GM12878 (cell line): ENCODE measurements around the gene ITPR2. TPM values are rescaled to one million over a fixed set of nuclear protein-coding genes. Genes with fewer than 3 reads are reported as not detected.

Experiments used
- ASH2L ChIP-seq: fragments of 300-600, 200-600 bp; sonication (generic); IDR thresholded peaks from 2 replicates; pipeline ENCODE4 v1.6.1; 2017; ENCODE audit warnings: low read depth, mild to moderate bottlenecking, borderline replicate concordance
- BACH1 ChIP-seq: fragments of 450-650 bp; IDR thresholded peaks from 2 replicates; pipeline ENCODE4 v1.6.1; 2017; ENCODE audit warnings: mild to moderate bottlenecking, borderline replicate concordance
- CREM ChIP-seq: IDR thresholded peaks from 2 replicates; pipeline ENCODE4 v1.6.1; 2014; ENCODE audit warnings: antibody characterized with exemption, low read depth
- DPF2 ChIP-seq: fragments of 450-650 bp; IDR thresholded peaks from 2 replicates; pipeline ENCODE4 v1.6.1; 2017; ENCODE audit warnings: mild to moderate bottlenecking
- E2F4 ChIP-seq: IDR thresholded peaks from 2 replicates; pipeline ENCODE4 v1.6.1; 2012; ENCODE audit warnings: low read depth, low read length, improper control_type of control experiment
- EED ChIP-seq: sonication (generic); IDR thresholded peaks from 2 replicates; pipeline ENCODE4 v1.6.1; 2016; ENCODE audit warnings: antibody characterized with exemption, low read depth
- ELK1 ChIP-seq: IDR thresholded peaks from 2 replicates; pipeline ENCODE4 v1.6.1; 2012; ENCODE audit warnings: low read depth, low read length, improper control_type of control experiment
- IKZF2 ChIP-seq, 2 experiments: fragments of 450-650 bp; IDR thresholded peaks; 2 replicates each; pipeline ENCODE4 v1.6.1; 2017; ENCODE audit warnings: mild to moderate bottlenecking in 2 of 2, moderate library complexity in 2 of 2
- MLLT1 ChIP-seq: fragments of 450-650 bp; IDR thresholded peaks from 2 replicates; pipeline ENCODE4 v1.6.1; 2016; ENCODE audit warnings: mild to moderate bottlenecking
- MTA3 ChIP-seq: IDR thresholded peaks from 2 replicates; pipeline ENCODE4 v1.6.1; 2012; ENCODE audit warnings: low read length, inconsistent platforms, borderline replicate concordance
- NFXL1 ChIP-seq: fragments of 450-650 bp; IDR thresholded peaks from 2 replicates; pipeline ENCODE4 v1.6.1; 2017; ENCODE audit warnings: antibody characterized with exemption, mild to moderate bottlenecking, borderline replicate concordance
- POLR2AphosphoS5 ChIP-seq: IDR thresholded peaks from 2 replicates; pipeline ENCODE4 v1.6.1; 2011; ENCODE audit warnings: mild to moderate bottlenecking, low read length, inconsistent platforms
- RAD21 ChIP-seq: IDR thresholded peaks from 2 replicates; pipeline ENCODE4 v1.6.1; 2011; ENCODE audit warnings: mild to moderate bottlenecking, low read depth, low read length, moderate library complexity; ENCODE audit not compliant: insufficient read depth
- RBBP5 ChIP-seq: fragments of 200-600 bp; sonication (generic); conservative IDR thresholded peaks from 2 replicates; pipeline ENCODE4 v1.6.1; 2016
- SP1 ChIP-seq: IDR thresholded peaks from one replicate; pipeline ENCODE4 v1.6.1; 2011; ENCODE audit warnings: low read depth, low read length
- SREBF1 ChIP-seq: IDR thresholded peaks from 2 replicates; pipeline ENCODE4 v1.6.1; 2012; ENCODE audit warnings: mild to moderate bottlenecking, low read length
- TAF1 ChIP-seq: IDR thresholded peaks from 2 replicates; pipeline ENCODE4 v1.6.1; 2011; ENCODE audit warnings: mild to moderate bottlenecking, low read depth, low read length, borderline replicate concordance
- TCF3 ChIP-seq: IDR thresholded peaks from 2 replicates; pipeline ENCODE4 v1.6.1; 2012; ENCODE audit warnings: low read depth, mild to moderate bottlenecking, low read length, borderline replicate concordance; ENCODE audit not compliant: insufficient read depth
- USF1 ChIP-seq: IDR thresholded peaks from 2 replicates; pipeline ENCODE4 v1.6.1; 2011; ENCODE audit warnings: borderline replicate concordance, low read depth, mild to moderate bottlenecking, moderate library complexity, mixed read lengths, low read length; ENCODE audit not compliant: insufficient read depth; ENCODE audit errors: extremely low read length
- ZBED1 ChIP-seq: IDR thresholded peaks from 2 replicates; pipeline ENCODE4 v1.6.1; 2016; ENCODE audit warnings: borderline replicate concordance
- ZNF384 ChIP-seq: IDR thresholded peaks from 2 replicates; pipeline ENCODE4 v1.6.1; 2012; ENCODE audit warnings: low read depth, mild to moderate bottlenecking, low read length, improper control_type of control experiment, borderline replicate concordance
- ZNF592 ChIP-seq: fragments of 450-650 bp; IDR thresholded peaks from 2 replicates; pipeline ENCODE4 v1.6.1; 2017; ENCODE audit warnings: mild to moderate bottlenecking, moderate library complexity
- polyA plus RNA-seq, 11 experiments: library from polyadenylated mRNA; depleted of rRNA in 4 of 11; unstranded in 6 of 11; stranded (reverse) in 5 of 11; fragments of >200 nt; fragmentation: Nextera tagmentation in 4 of 11; fragmentation: Illumina TruSeq in 1 of 11; extraction: Ambion mirVana in 4 of 11; extraction: Trizol in 1 of 11; gene quantifications; 1 replicate in 1 of 11; 2 replicates in 10 of 11; pipeline versions ENCODE4 v1.2.1 to v1.2.3, GENCODE V29; 2011 to 2016; ENCODE audit warnings: inconsistent platforms in 2 of 11, missing spikeins in 2 of 11, low read depth in 1 of 11
- total RNA-seq, 4 experiments: library from RNA; depleted of rRNA in 3 of 4; stranded (reverse); fragments of >200 nt in 3 of 4; fragmentation: Illumina TruSeq in 1 of 4; extraction: Trizol in 1 of 4; gene quantifications; 2 replicates each; pipeline versions ENCODE4 v1.2.1 to v1.2.3, GENCODE V29; 2013 to 2021

Gene ITPR2
- total and polyA plus RNA-seq, 10 of the 15 experiments (the other 5 are each of a cell fraction or from before 2014, with no cell fraction given), result 7.5 to 76.2 (median 47.1) TPM

GRCh38 chr12:26514364-26514763 is 318.6 kb downstream of the ITPR2 start (continued):
- TF ChIP-seq USF1 (no peak), POLR2AphosphoS5 (no peak), DPF2 (no peak), SP1 (no peak), ZNF592 (no peak), EED (peak; percentile 61), RAD21 (no peak), ELK1 (no peak), MLLT1 (no peak), NFXL1 (no peak), TAF1 (no peak), ZBED1 (peak; percentile 43; the same call in 1 of the 2 replicates), IKZF2 (IDR thresholded peaks at IDR 0.05) (peak in 1 of 2 experiments; percentile 10; a peak in 1 of 4 replicates), ASH2L (no peak), CREM (peak; percentile 57; the same call in 1 of the 2 replicates), SREBF1 (no peak), ZNF384 (no peak), BACH1 (no peak), E2F4 (no peak), MTA3 (no peak), RBBP5 (no peak), TCF3 (no peak)
